ENCODE results near the gene RFPL1. TPM values are rescaled to one million over a fixed set of nuclear protein-coding genes. Genes with fewer than 3 reads are reported as not detected.

RFPL1 gene
- total RNA-seq, 4 donors from 2014 or later = not detected

GRCh38 chr22:29427176-29427760 lies 11.1 kb upstream of the RFPL1 start:
- H3K4me3 ChIP-seq = no peak overlapping the region
- no peaks in the 10 kb centered on the region for H3K27me3 ChIP-seq
- H3K36me3 ChIP-seq = no peaks in the 10 kb centered on the region
- intact Hi-C loops (cut with DNase I; ENCODE audit: low total_unique reads) = no loop called here
- no peaks in the 10 kb centered on the region for H3K4me1 ChIP-seq
- DNase-seq (no peak), ATAC-seq (no peak)
- H3K9me3 ChIP-seq = no peaks in the 10 kb centered on the region
- H3K27ac ChIP-seq = no peak overlapping the region
- in situ Hi-C loops (cut with MboI; ENCODE audit: low sequenced_read_pairs in 4 of 4) = no loop called here
- TF ChIP-seq CTCF (IDR thresholded peaks at IDR 0.05 in 4 of 5, conservative IDR thresholded peaks at IDR 0.05 in 1 of 5) (no peak), POLR2A (IDR thresholded peaks at IDR 0.05) (no peak)

GRCh38 chr22:29431986-29432385 lies 6.4 kb upstream of the RFPL1 start:
- in situ Hi-C loops (cut with MboI; ENCODE audit: low sequenced_read_pairs in 4 of 4) (no loop called here), intact Hi-C loops (cut with DNase I; ENCODE audit: low total_unique reads) (no loop called here)
- DNase-seq (no peak), ATAC-seq (no peak)
- no peak for TF ChIP-seq CTCF (IDR thresholded peaks at IDR 0.05 in 4 of 5, conservative IDR thresholded peaks at IDR 0.05 in 1 of 5)
- no peaks in the 10 kb centered on the region for H3K36me3 ChIP-seq
- H3K27me3 ChIP-seq = peaks cover 0 to 19% (median 2%) of the 10 kb centered on the region in 3 donors
- H3K4me3 ChIP-seq = no peak overlapping the region
- no peaks in the 10 kb centered on the region for H3K9me3 ChIP-seq
- H3K27ac ChIP-seq = no peak overlapping the region
- no peaks in the 10 kb centered on the region for H3K4me1 ChIP-seq

- no peaks in the 10 kb centered on the region for H3K9me3 ChIP-seq
- no peak for DNase-seq
- no peak overlapping the region for H3K27ac ChIP-seq
- intact Hi-C loops (cut with DNase I; ENCODE audit: low total_unique reads) = no loop called here
- no peaks in the 10 kb centered on the region for H3K4me1 ChIP-seq
- in situ Hi-C loops (cut with MboI; ENCODE audit: low sequenced_read_pairs in 4 of 4) = no loop called here
- ATAC-seq = no peak
- peaks cover 0 to 19% (median 2%) of the 10 kb centered on the region in 3 donors for H3K27me3 ChIP-seq
- H3K4me3 ChIP-seq = no peak overlapping the region
- no peaks in the 10 kb centered on the region for H3K36me3 ChIP-seq
- TF ChIP-seq CTCF (IDR thresholded peaks at IDR 0.05 in 4 of 5, conservative IDR thresholded peaks at IDR 0.05 in 1 of 5) (no peak), POLR2A (IDR thresholded peaks at IDR 0.05) (no peak)
Measured at GRCh38 chr22:29433856-29434255, 4.5 kb upstream of the RFPL1 start.

- ATAC-seq (no peak), DNase-seq (no peak)
- H3K4me3 ChIP-seq = no peak overlapping the region
- TF ChIP-seq POLR2A (IDR thresholded peaks at IDR 0.05) (no peak), CTCF (IDR thresholded peaks at IDR 0.05 in 4 of 5, conservative IDR thresholded peaks at IDR 0.05 in 1 of 5) (no peak)
- H3K27me3 ChIP-seq = peaks cover 0 to 19% (median 2%) of the 10 kb centered on the region in 3 donors
- H3K9me3 ChIP-seq = no peaks in the 10 kb centered on the region
- H3K36me3 ChIP-seq = no peaks in the 10 kb centered on the region
- intact Hi-C loops (cut with DNase I; ENCODE audit: low total_unique reads) (no loop called here), in situ Hi-C loops (cut with MboI; ENCODE audit: low sequenced_read_pairs in 4 of 4) (no loop called here)
- no peaks in the 10 kb centered on the region for H3K4me1 ChIP-seq
- H3K27ac ChIP-seq = no peak overlapping the region
Measured at GRCh38 chr22:29434288-29434687, 4.1 kb upstream of the RFPL1 start.

Data from gastrocnemius medialis (tissue), 4 donors.